GM12878 (cell line): Measurements from ENCODE around the gene ZCCHC24. TPM values are rescaled to one million over a fixed set of nuclear protein-coding genes. Genes with fewer than 3 reads are reported as not detected.

ENCODE experiments used
- ATAC-seq: fragments of 200-7000 bp; cut with Tn5 transposase; 3 replicates; pipeline ENCODE4 v1.9.1; 2020; ENCODE audit warnings: mild to moderate bottlenecking, moderate library complexity
- BruUV-seq: library from RNA; stranded (reverse); fragments of 400-500 nt; replicated peaks from 2 replicates; lab custom pipeline; 2021; lab: Mats Ljungman, UMichigan
- CTCF ChIA-PET: fragments of 300-600 bp; sonication (Branson Sonifier 250); formaldehyde crosslinking; extraction: SDS; loops from one replicate; lab custom pipeline; 2021; ENCODE audit warnings: inconsistent platforms; lab: Yijun Ruan, JAX
- POLR2A ChIA-PET: fragments of 350-600 bp; formaldehyde crosslinking; extraction: SDS; loops from one replicate; lab custom pipeline; 2021; ENCODE audit warnings: inconsistent platforms; lab: Charles Lee
- RAD21 ChIA-PET: fragments of 300-600 bp; sonication (Branson Sonifier 250); formaldehyde crosslinking; loops from one replicate; lab custom pipeline; 2023; ENCODE audit warnings: antibody characterized with exemption; ENCODE audit not compliant: unreplicated experiment; lab: Charles Lee
- SMC1A ChIA-PET: fragments of 300-600 bp; sonication (Branson Sonifier 250); formaldehyde crosslinking; loops from one replicate; lab custom pipeline; 2023; ENCODE audit not compliant: unreplicated experiment, uncharacterized antibody; lab: Charles Lee
- DNase-seq: peaks from one replicate; pipeline ENCODE4 v3.0.0-alpha.2; 2011; ENCODE audit warnings: low read depth, low spot score
- FAIRE-seq: peaks from 3 replicates; lab custom pipeline; 2011; peaks lifted over from hg19 to GRCh38; lab: Jason Lieb, UNC
- H2AFZ ChIP-seq: 2 replicates; pipeline ENCODE4 v1.6.0; 2011; ENCODE audit warnings: low read depth, low read length, control low read depth; ENCODE audit not compliant: control insufficient read depth
- H3K27ac ChIP-seq: 2 replicates; pipeline ENCODE4 v1.5.1; 2011; ENCODE audit warnings: control low read depth; ENCODE audit not compliant: control insufficient read depth, insufficient read depth
- H3K27me3 ChIP-seq, 2 experiments: replicated peaks in 1 of 2; 2 replicates each; pipeline versions ENCODE4 v1.6.0 to v1.6.1; 2011; ENCODE audit warnings: low read length in 1 of 2; ENCODE audit not compliant: control insufficient read depth in 2 of 2, insufficient read depth in 2 of 2
- H3K36me3 ChIP-seq, 2 experiments: 2 replicates each; pipeline ENCODE4 v1.5.1; 2011; ENCODE audit warnings: low read length in 1 of 2; ENCODE audit not compliant: control insufficient read depth in 2 of 2, insufficient read depth in 2 of 2
- H3K4me1 ChIP-seq: 2 replicates; pipeline ENCODE4 v1.6.1; 2011; ENCODE audit warnings: mild to moderate bottlenecking, low read length, moderate library complexity, mixed read lengths; ENCODE audit not compliant: control insufficient read depth, insufficient read depth
- H3K4me2 ChIP-seq: 2 replicates; pipeline ENCODE4 v1.6.0; 2011; ENCODE audit warnings: control low read depth; ENCODE audit not compliant: control insufficient read depth, insufficient read depth
- H3K4me3 ChIP-seq: fragments of 200-600 bp; sonication (generic); 2 replicates; pipeline ENCODE4 v1.5.1; 2016
- H3K79me2 ChIP-seq: 2 replicates; pipeline ENCODE4 v1.6.0; 2011; ENCODE audit warnings: low read length; ENCODE audit not compliant: control insufficient read depth, insufficient read depth
- H3K9ac ChIP-seq: 2 replicates; pipeline ENCODE4 v1.8.0; 2011; ENCODE audit warnings: low read length, control low read depth, mixed read lengths; ENCODE audit not compliant: control insufficient read depth, insufficient read depth
- H3K9me3 ChIP-seq: replicated peaks from 3 replicates; pipeline ENCODE4 v1.5.1; 2011; ENCODE audit warnings: mild to moderate bottlenecking, low read length; ENCODE audit not compliant: control insufficient read depth, insufficient read depth
- H4K20me1 ChIP-seq: 2 replicates; pipeline ENCODE4 v1.6.0; 2011; ENCODE audit not compliant: control insufficient read depth, insufficient read depth
- CEBPZ ChIP-seq: fragments of 150-350 bp; IDR thresholded peaks from 2 replicates; pipeline ENCODE4 v1.6.1; 2016; ENCODE audit warnings: low read depth, low read length
- E2F4 ChIP-seq: IDR thresholded peaks from 2 replicates; pipeline ENCODE4 v1.6.1; 2012; ENCODE audit warnings: low read depth, low read length, improper control_type of control experiment
- E2F8 ChIP-seq: fragments of 450-650 bp; IDR thresholded peaks from 2 replicates; pipeline ENCODE4 v1.6.1; 2018; ENCODE audit warnings: mild to moderate bottlenecking, low read depth, moderate library complexity; ENCODE audit not compliant: partially characterized antibody
- HDGF ChIP-seq: fragments of 450-650 bp; IDR thresholded peaks from 2 replicates; pipeline ENCODE4 v1.6.1; 2016; ENCODE audit warnings: antibody characterized with exemption
- KDM1A ChIP-seq: fragments of 200-600 bp; sonication (generic); IDR thresholded peaks from 2 replicates; pipeline ENCODE4 v1.6.1; 2016; ENCODE audit warnings: borderline replicate concordance
- MTA2 ChIP-seq: fragments of 450-650 bp; IDR thresholded peaks from 2 replicates; pipeline ENCODE4 v1.6.1; 2016; ENCODE audit warnings: low read depth, mild to moderate bottlenecking, moderate library complexity
- SUPT20H ChIP-seq: IDR thresholded peaks from 2 replicates; pipeline ENCODE4 v1.6.1; 2011; ENCODE audit warnings: low read depth, mild to moderate bottlenecking, low read length, moderate library complexity, borderline replicate concordance; ENCODE audit not compliant: control insufficient read depth
- TAF1 ChIP-seq: IDR thresholded peaks from 2 replicates; pipeline ENCODE4 v1.6.1; 2011; ENCODE audit warnings: mild to moderate bottlenecking, low read depth, low read length, borderline replicate concordance
- TCF3 ChIP-seq: IDR thresholded peaks from 2 replicates; pipeline ENCODE4 v1.6.1; 2012; ENCODE audit warnings: low read depth, mild to moderate bottlenecking, low read length, borderline replicate concordance; ENCODE audit not compliant: insufficient read depth
- USF1 ChIP-seq: IDR thresholded peaks from 2 replicates; pipeline ENCODE4 v1.6.1; 2011; ENCODE audit warnings: borderline replicate concordance, low read depth, mild to moderate bottlenecking, moderate library complexity, mixed read lengths, low read length; ENCODE audit not compliant: insufficient read depth; ENCODE audit errors: extremely low read length
- WGBS: methylation state at CpG from one replicate; pipeline ENCODE4 v1.1.6; 2016; ENCODE audit warnings: low lambda C conversion rate; ENCODE audit not compliant: insufficient replicate concordance, insufficient coverage; ENCODE audit errors: missing lambda C conversion rate; 5-methylcytosine and 5-hydroxymethylcytosine counted together
- in situ Hi-C: fragments of 300-500 bp; cut with MboI; formaldehyde crosslinking; loops from 9 replicates; pipeline ENCODE4 v1.14.3; 2018; ENCODE audit warnings: mixed read lengths
- intact Hi-C: fragments of 100-400 bp; cut with micrococcal nuclease; formaldehyde crosslinking; loops from one replicate; pipeline ENCODE4 v1.14.2; 2022; ENCODE audit not compliant: unreplicated experiment
- polyA plus RNA-seq, 11 experiments: library from polyadenylated mRNA; depleted of rRNA in 4 of 11; unstranded in 6 of 11; stranded (reverse) in 5 of 11; fragments of >200 nt; fragmentation: Nextera tagmentation in 4 of 11; fragmentation: Illumina TruSeq in 1 of 11; extraction: Ambion mirVana in 4 of 11; extraction: Trizol in 1 of 11; gene quantifications; 1 replicate in 1 of 11; 2 replicates in 10 of 11; pipeline versions ENCODE4 v1.2.1 to v1.2.3, GENCODE V29; 2011 to 2016; ENCODE audit warnings: inconsistent platforms in 2 of 11, missing spikeins in 2 of 11, low read depth in 1 of 11
- total RNA-seq, 4 experiments: library from RNA; depleted of rRNA in 3 of 4; stranded (reverse); fragments of >200 nt in 3 of 4; fragmentation: Illumina TruSeq in 1 of 4; extraction: Trizol in 1 of 4; gene quantifications; 2 replicates each; pipeline versions ENCODE4 v1.2.1 to v1.2.3, GENCODE V29; 2013 to 2021

The ZCCHC24 gene
- total and polyA plus RNA-seq, 10 of the 15 experiments (the other 5 are each of a cell fraction or from before 2014, with no cell fraction given): 0.02 to 0.62 (median 0.04) TPM; not detected in 4

- ATAC-seq (no peak), FAIRE-seq (no peak), DNase-seq (no peak)
- in situ Hi-C loops (no loop called here), intact Hi-C loops (no loop called here)
- H4K20me1 ChIP-seq: no peaks in the 10 kb centered on the region
- no peak overlapping the region for H3K9ac ChIP-seq
- H3K9me3 ChIP-seq: no peaks in the 10 kb centered on the region
- ChIA-PET SMC1A (no interaction called here), RAD21 (no interaction called here), POLR2A (no interaction called here), CTCF (interaction anchor here (1.2 to 3.6 kb wide), 3 partner anchors 8 to 98 kb away, joined by 3 to 14 read pairs (median 4); no protein-coding TSS in a partner anchor)
- WGBS: 28% methylated on average over 4 of the region's 4 CpGs
- no peak overlapping the region for H3K4me3 ChIP-seq
- H3K36me3 ChIP-seq: no peaks in the 10 kb centered on the region
- no TSS peak for BruUV-seq
- no peaks in the 10 kb centered on the region for H3K4me1 ChIP-seq
- no peak overlapping the region for H2AFZ ChIP-seq
- no peaks in the 10 kb centered on the region for H3K79me2 ChIP-seq
- H3K4me2 ChIP-seq: no peak overlapping the region
- TF ChIP-seq E2F4: no peak
- TF ChIP-seq TCF3: no peak
- TF ChIP-seq MTA2: no peak
- TF ChIP-seq USF1: no peak
- TF ChIP-seq TAF1: no peak
- no peak for TF ChIP-seq CEBPZ
- TF ChIP-seq E2F8: no peak
- TF ChIP-seq KDM1A: no peak
- TF ChIP-seq HDGF: no peak
- no peak for TF ChIP-seq SUPT20H
- H3K27me3 ChIP-seq: no peaks in the 10 kb centered on the region
- H3K27ac ChIP-seq: no peak overlapping the region
Observed at GRCh38 chr10:79471776-79472175, 26.4 kb upstream of the ZCCHC24 start.
